GM18909 (cell line): Measurements from ENCODE around the gene PAX2.

ENCODE experiments used
- ATAC-seq: cut with Tn5 transposase; IDR thresholded peaks from one replicate; pipeline ENCODE4 v1.9.1; 2021; ENCODE audit warnings: mild to moderate bottlenecking; ENCODE audit not compliant: unreplicated experiment, poor library complexity

Gene PAX2

DNA sequence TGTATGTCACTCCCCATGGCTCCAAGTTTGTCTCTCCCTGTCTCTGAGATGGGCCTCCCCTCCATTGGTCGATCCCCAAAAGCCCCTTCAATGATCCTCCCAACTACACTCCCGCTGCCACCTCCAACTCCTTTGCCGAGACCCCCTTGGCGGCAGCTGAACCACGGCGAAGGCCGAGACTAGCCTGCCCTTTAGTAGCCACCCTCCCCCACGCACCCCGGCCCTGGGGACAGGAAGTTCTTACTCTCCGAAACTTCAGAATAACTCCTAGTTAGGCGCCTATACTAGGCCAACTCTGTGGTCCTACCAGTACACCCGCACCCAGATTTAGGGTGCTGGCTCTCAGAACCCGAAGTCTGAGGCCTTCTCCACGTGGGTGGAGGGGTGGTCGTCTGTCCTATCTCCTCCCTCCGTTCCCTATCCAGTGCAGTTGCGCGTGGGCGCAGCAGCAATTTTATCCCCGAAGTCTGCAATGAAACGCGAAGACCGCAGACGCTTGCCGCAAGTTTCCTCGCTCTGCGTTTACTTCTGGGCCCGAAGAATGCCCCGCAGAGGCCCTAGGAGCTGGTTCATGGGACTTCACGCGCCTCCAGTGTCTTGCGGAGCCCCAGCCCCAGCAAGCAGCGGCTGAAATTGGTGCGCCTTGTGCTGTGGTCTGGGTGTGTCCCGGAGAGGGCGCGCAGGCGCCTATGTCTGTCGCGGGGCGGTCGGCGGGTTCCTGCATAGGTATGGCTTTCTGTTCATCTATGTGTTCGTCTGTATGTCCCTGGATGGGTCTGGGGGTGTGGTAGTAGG, 84.7 kb downstream of the PAX2 start:
- no peak for ATAC-seq

DNA sequence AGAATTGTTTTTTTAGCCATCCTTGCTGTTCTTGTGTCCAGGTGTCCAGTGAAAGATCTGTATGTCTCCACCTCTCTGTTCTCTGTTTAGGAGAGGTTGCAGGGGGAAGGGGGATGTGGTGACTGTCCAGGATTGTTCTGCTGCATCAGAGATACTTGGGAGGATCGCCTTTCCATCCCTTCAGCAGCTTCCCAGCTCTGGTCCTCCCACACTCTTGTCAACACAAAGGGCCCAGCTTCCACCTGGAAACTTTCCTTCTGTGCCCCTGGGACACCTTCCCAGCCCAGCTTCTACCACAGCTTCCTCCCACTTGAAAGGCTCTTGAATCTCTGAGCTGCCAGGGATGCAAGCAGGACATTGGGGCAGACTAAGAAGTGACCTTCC, 85.3 kb downstream of the PAX2 start:
- ATAC-seq: no peak

DNA sequence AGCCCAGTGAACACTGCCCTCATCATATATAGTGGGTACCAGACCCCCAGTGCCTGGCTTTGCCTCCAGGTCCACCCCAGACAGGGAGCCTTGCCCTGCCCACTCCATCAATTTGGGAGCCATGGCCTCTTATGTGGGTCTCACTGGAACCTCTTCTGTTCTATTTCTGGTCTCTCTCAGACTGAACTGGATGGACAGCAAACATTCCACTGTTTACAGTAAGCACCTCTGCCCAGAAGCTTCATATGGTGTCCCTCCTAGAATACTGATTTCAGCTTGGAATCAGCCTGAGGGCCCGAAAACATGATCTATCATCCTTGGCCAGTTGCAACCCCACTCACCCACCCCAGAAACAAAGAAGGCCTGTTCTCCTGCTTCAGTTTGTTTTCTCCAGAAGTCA, 86.4 kb downstream of the PAX2 start:
- no peak for ATAC-seq

DNA sequence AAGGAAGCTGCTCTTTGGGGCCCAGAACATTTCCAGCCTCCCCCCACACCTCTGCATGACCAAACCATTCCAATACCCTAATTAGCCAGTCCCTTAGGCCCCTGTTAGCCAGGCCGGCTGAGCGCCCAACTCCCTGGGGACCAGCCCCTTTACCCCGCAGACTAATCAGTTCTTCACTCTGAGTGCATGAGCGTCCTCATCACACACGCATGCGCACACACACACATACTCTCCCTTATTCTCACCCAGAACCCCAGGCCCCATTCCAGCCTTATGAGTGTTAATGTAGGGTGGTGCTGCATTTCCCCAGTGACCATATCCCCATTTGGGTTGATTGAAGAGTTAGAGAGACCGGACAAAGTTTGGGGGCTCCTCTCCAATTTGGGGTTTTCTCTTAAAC, 90.4 kb downstream of the PAX2 start:
- ATAC-seq: no peak

DNA sequence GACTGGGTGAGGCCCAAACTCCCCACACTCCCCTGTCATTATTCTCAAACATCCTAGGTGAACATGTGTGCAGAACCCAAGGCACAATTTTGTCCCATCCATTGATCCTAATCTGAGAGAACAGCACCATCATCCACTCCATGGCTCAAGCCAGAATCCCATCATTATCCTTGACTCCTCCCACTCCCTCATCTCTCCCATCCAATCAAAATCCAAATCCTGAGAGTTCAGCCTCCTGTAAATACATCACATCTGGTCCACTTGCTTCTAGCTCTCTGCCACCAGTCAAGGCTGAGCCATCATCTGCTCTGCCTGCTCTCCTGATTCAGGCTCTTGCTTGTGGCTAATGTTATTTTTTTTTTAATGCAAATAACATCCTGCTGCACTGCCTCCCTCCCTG, 91.5 kb downstream of the PAX2 start:
- ATAC-seq: no peak

DNA sequence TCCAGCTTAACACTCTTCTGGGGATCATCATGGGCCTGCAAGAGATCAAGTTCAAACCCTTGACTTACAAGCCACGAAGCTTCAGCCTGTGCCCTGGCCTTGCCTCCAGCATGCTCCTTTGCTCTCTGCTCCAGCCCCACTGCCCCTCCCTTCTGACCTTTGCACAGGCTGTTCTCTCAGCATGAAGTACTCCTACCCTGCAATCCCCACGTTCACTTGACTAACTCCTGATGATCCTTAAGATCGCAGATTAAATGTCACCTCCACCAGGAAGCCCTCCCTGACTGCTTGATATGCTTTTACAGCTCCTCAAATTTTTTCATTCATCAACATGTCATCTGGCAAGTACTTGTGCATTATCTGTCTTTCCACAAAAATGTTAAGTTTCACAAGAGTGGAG, 91.9 kb downstream of the PAX2 start:
- ATAC-seq: no peak

DNA sequence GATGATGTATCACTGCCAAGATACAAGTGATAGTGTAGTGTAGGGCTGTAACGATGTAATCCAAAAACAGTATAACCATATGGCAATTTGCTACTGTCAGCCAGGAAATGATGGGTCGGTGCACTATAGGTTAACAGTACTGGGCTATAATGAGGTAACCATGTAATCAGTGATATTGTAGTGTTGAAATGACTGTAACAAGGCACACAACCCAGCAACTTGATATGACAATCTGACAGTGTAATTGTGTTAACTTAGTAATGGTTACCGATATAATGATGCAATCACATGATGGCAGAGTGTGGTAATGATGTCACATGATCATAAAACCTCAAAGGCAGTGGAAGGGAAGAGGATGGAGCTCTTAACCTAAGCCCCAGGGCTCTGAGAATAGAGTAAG, 93.6 kb downstream of the PAX2 start:
- no peak for ATAC-seq

DNA sequence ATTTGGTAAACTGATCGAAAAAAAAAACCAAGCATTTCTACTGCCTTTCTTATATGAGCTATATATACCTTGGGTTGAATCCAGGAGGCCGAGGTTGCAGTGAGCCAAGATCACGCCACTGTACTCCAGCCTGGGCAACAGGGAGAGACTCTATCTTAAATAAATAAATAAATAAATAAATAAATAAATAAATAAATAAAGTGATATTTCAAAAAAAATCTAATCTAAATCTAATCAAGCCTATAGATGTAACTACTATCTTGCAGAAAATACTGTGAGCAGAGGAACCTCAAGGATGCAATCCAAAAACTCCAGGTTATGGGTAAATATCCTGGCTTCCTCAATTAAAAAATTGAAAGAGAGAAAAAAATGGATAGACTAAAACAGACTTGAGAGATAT, 96.1 kb downstream of the PAX2 start:
- ATAC-seq: no peak

DNA sequence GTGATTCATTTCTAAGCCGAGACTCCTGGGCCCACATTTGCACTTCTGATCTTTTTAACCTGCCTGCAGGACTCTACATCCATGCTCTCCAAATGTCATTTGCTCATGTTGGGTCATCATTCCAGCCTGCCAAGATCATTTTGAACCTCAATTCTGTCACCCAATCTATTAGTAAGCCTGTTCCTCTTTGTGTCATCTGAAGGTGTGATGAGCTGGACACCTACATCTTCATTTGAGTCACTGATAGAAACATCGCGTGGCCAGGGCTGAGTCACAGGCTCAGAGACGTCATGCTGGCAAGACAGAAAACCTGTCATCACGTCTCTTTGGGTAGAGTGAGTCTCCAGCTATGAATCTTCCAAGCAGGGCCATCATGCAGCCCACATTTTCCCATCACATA, 102.1 kb downstream of the PAX2 start:
- ATAC-seq: no peak

DNA sequence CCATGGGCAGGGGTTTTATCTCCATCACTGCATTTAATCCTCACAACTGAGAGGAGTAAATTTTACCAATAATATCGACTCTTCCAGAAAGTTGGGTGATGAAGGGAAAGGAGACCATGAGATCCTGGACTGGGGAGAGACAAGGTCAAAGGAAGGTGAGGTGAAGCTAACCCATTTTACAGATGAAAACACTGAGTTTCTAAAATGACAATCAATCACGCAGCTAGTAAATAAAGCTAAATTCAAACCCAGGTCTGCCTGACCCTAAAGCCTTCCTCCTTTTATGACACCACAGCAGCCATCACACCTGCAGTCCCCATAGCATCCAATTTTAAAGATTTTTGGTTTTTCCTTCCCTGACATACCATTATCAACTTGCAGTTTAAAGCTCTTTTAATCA, 103.4 kb downstream of the PAX2 start:
- no peak for ATAC-seq

DNA sequence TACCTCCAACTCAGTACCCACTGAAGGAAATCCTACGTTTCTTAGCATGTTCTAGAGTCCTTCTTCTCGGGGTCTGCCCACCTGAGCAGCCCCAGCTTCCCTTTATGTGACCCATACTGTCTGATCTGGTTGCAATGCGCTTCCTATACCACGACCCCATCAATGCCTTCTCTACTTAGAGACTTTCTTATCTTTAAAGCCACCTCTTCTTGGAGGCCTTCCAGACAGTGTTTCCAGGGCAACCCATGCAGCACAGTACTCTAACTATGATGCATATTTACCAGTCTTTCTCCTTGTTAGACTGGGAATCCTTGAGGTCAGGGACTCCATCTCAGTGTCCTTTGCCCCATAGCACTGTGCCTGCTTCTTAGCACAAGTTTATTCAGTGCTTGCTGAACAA, 112.9 kb downstream of the PAX2 start:
- no peak for ATAC-seq

DNA sequence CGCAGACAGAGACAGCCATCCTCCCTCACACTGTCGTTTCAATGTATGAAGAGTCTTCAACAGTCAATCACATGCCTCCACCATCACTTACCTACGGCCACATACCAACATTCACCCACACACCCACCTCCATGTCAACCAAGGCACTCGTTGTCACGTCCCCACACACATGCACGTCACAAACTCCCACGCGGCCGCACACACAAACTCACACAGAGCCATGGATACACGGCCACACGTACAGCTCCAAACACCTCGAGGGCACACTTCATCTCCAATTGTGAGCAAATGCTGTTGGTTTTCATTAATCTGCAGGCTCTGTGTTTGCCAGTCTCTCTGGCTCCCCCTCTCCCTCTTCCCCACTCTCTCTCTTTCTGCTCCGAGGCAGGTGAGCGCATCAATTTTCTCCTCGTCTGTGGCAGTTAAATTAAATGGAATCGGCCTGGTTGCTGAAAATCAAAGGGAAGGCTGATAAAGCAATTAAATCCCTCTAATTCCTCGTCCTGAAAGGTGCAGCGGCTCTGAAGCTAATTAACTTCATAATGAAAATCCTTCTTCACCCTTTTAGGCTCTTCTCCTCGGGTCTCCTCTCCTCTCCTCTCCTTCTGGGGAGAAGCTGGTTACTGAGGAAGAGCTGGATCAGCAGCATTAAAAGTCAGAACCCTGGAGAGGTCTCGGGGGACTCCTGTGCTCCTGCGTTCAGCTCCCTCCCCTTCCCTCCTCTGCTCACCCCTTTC, 113.5 kb downstream of the PAX2 start:
- no peak for ATAC-seq

DNA sequence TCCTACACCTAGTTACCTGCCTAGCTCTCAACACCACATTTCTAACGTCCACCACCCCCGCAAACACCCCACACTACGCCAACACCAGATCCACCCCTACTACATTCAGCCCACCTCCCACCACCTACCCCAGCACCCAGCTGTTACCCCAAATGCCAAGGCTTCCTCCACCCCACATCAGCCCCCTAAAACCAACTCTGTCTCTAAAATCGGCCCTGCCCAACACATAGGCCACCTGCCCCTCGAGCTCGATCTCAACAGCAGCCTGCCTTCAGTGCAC, 114.0 kb downstream of the PAX2 start:
- ATAC-seq: no peak

DNA sequence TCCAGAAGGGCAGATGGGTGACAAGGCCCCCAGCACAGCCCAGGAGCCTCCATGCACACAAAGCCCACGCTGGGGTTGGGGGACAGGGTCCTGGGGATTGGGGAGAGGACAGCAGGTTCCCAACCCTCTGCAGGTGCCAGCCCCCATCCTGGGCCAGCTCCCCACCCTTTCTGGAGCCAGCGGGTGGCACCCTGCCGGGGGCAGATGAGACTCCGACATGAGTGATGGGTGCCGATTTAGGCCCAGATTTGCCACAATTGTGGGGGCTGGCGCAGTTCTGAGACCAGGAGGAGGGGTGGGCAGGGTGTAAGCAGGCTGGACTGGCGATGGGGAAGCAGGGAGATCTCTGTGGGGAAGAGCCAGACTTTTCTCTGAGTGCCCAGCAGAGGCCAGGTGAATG, 118.1 kb downstream of the PAX2 start:
- no peak for ATAC-seq

DNA sequence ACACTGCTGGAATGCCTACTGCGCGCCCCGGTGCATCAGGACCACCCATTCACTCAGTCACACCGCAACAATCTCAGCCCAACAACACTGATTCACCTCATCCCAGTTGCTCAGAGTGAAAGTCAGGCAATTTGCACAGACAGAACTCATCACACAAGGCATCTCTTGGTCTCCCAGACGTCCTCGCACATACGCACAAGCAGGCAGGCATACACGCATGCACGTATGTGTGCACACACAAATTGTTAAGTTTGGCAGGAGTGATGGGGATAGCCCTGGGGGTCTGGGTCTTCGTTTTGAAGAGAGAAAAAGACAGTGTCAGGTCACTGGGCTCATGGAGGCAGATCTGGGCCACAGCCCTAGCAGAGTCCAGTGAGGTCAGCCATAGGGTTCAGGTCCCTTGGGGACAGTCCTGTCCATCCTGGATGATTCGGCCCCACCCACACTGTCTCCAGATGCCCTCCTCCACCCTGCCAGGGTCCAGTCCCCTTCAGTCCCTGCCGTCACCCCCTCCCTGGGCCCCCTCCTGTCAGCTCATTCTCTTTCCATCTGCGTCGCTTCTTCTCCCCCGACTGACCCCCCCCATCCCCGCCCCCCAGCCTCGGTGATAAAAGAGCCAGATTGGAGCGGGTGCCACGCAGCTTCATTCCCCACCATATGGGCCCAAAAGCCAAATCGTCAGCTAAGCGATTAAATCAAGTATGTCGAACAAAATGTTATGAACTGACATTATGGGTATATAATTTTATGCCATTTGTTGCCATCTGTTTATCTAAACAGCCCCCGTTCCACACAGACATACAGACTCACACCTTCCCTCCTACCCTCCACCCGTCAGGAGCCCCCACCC, 118.9 kb downstream of the PAX2 start:
- no peak for ATAC-seq

DNA sequence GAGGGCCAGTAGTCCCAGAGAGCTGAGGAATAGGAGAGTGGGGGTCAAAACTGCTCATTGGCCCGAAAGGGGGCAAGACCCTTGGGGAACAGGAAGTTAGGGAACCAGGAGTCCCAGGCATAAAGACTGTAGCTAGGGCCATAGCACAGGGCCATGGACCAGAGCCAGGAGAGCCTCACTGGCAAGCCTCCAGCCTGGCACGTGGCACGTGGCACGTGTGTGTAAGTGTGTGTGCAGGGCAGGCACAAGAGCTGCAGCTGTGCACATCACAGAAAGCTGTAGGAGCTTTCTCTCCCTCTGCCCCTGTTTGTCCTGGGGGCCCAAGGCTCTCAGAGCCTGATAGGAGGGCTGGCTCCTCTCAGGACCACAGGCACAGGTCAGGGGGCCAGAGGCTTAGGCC, 119.6 kb downstream of the PAX2 start:
- ATAC-seq: no peak

DNA sequence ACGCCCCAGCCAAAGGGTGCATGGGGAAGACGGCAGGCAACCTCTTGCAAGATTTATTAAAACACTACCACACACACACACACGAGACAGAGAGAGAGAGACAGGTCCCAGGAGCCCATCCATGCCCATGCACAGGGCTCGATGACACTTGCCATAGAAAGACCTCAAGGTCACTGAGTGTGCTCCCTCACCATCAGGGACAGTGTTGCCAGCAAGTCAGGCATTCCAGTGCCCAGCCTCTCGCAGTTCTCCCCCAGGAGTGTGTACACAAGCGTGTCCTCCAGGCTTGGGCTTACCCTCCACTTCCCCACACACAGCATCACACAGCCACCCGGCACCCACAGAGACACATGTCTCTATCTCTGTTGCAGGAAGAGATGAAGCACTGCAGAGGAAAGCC, 120.6 kb downstream of the PAX2 start:
- no peak for ATAC-seq

DNA sequence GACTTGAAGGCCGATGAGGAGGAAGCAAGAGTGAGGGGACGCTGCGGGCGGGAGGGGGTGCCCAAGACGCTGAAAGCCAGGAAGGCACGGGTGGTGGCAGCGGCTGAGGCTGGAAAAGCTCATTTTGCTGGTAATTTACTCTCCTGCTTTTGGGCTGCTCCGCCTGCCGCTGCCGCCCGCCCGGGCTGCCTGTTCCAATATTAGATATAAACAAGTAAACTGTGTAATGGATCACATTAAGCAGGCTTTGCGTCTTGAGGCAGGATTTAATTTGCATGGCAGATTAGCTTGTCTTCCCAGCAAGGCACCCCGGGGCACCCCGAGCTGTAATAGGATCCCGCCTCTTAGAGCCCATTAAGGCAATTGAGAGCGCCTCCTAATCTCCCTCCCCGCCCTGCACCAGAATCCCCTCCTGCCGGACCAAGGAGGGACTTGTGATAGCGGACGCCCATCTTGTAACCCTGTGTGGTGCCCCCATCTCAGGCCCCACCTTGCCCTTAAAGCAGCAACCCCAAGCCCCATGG, 121.3 kb downstream of the PAX2 start:
- ATAC-seq: no peak

DNA sequence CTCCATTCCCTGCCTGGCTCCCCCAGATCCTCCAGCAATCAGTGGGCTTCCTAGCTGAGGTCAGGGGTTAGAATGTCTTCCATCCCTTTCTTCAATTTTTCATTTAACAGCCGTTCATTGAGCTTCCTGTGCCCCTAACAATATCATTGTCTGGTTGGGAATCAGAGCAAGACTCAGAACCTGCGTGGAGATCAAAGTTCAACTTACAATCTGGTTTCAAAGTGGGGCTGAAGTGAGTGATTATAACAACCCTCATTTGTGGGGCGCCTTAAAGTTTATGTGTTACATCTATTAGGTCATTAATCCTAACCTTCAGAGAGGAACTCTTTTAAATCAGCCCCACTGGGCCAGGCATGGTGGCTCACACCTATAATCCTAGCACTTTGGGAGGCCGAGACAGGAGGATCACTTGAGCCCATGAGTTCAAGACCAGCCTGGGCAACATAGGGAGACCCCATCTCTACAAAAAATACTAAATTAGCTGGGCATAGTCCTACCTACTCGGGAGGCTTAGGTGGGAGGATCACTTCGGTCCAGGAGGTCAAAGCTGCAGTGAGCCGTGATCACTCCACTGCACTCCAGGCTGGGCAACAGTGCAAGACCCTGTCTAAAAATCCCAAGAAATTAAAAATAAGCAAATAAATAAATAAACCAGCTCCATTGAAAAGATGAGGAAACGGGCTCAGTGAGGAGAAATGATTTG, 122.0 kb downstream of the PAX2 start:
- no peak for ATAC-seq

DNA sequence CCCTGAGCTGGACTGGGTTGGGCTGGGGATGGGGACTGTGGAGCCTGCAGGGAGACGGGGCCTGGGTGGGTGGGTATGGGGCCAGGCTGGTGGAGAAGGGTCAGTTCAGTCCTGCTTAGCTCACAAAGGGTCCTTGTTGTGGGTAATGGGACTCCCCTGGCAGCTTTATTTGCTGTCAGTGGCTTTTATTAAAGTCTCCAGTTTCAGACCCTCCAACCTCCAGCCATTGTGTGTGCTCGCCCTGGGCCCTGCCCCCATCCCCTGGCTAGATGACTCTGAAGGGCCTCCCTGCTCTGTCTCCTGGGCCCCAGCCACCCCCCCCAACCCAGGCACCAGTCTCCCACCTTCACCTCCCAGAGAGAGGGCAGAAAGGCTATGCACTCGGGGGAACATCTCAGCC, 123.0 kb downstream of the PAX2 start:
- ATAC-seq: no peak

DNA sequence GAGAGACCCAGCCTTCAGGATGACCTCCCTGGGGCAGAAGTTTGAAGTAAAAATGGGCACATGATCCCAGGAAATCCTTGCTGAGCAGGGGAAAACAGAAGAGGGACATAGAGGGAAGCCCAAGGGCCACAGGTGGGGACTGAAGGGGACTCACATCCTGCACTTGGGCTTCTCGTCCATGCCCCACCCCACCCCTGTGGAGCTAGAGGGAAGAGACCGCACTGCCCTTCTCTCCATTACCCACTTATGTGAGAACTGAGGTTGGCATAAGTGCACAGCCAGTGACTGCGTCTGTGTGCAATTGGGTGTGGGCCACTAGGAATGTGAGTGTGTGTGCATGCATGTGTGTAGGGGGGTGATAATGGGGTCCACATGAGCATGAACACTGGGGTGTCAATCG, 124.0 kb downstream of the PAX2 start:
- ATAC-seq: no peak
